Nephron progenitor cell (in vitro differentiated cells): ENCODE results near the gene CACNA2D2.

ENCODE experiments used
- DNase-seq: peaks from one replicate; pipeline ENCODE4 v3.0.0; 2021
- H3K27ac Mint-ChIP-seq: 2 replicates; pipeline ENCODE4 v1.8.0; 2021; ENCODE audit warnings: mild to moderate bottlenecking, moderate library complexity, mixed read lengths
- H3K27me3 Mint-ChIP-seq: 2 replicates; pipeline ENCODE4 v1.8.0; 2021; ENCODE audit warnings: mild to moderate bottlenecking, low read depth, mixed read lengths; ENCODE audit not compliant: poor library complexity
- H3K36me3 Mint-ChIP-seq: 2 replicates; pipeline ENCODE4 v1.8.0; 2021; ENCODE audit warnings: low read depth, mixed read lengths
- H3K4me1 Mint-ChIP-seq: 2 replicates; pipeline ENCODE4 v1.8.0; 2021; ENCODE audit warnings: mixed read lengths
- H3K4me3 Mint-ChIP-seq: 2 replicates; pipeline ENCODE4 v1.8.0; 2021; ENCODE audit warnings: mild to moderate bottlenecking, moderate library complexity, mixed read lengths
- H3K9me3 Mint-ChIP-seq: 2 replicates; pipeline ENCODE4 v1.8.0; 2021; ENCODE audit warnings: mild to moderate bottlenecking, moderate library complexity, mixed read lengths
- CTCF ChIP-seq: fragments of 200-600 bp; sonication (generic); IDR thresholded peaks from 2 replicates; pipeline ENCODE4 v1.5.0; 2021; ENCODE audit warnings: antibody characterized with exemption

CACNA2D2 gene

DNA sequence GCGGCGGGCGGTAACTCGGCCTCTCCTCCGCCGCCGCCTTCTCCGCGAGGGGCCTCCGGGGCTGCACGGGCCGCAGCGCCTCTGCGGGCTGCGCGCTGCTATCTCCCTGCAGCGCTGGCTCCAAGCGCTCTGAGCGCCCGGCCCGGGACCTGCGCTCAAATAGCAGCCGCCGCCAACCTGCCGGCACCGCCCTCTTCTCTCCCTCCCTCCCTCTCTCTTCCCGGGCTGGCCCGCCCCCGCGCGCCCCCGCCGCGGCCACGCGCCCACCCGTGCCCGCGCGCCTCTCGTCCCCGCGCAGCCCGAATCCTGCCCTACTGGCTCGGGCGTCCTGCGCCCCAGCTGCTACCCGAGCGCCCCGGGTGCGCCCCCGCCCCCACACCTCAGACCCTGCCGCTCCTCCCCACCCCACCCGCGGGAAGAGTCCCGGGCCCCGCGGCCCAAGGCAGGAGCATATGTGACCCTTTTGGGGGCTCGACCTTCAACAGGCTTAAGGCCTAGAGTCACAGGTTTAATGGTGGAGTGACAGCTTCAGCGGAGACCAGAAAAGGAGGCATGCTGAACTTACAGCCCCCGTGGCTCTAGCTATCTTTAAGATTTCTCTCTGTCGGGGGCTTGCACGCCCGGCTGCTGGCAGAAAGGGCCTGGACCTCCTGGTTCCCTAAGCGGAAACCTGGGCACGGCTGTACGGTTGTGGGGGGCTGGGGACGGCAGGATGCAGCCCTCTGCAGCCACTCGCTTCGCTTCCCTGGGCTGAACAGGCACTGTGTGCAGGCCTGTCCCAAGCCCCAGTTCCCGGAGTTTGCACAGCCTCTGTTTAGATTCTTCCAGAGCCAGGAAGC, at the start of gene CACNA2D2:
CACNA2D2 (minus strand) TSS at position 131 of the 839 bp plus-strand sequence. CDS start 211 bp downstream, outside the sequence.
- DNase-seq: peak; percentile 83
- Mint-ChIP-seq H3K36me3 (no peaks in the 10 kb centered on the region), H3K4me3 (peak within 1 kb of the TSS; percentile 81), H3K27ac (no peak within 1 kb of the TSS), H3K27me3 (peaks cover 83% of the 10 kb centered on the region), H3K4me1 (peaks cover 25% of the 10 kb centered on the region), H3K9me3 (no peaks in the 10 kb centered on the region)
- TF ChIP-seq CTCF: no peak

GRCh38 chr3:50552598-50552997, 49.2 kb upstream of the CACNA2D2 start:
- no peak overlapping the region for H3K4me3 Mint-ChIP-seq
- no peak for TF ChIP-seq CTCF

DNA sequence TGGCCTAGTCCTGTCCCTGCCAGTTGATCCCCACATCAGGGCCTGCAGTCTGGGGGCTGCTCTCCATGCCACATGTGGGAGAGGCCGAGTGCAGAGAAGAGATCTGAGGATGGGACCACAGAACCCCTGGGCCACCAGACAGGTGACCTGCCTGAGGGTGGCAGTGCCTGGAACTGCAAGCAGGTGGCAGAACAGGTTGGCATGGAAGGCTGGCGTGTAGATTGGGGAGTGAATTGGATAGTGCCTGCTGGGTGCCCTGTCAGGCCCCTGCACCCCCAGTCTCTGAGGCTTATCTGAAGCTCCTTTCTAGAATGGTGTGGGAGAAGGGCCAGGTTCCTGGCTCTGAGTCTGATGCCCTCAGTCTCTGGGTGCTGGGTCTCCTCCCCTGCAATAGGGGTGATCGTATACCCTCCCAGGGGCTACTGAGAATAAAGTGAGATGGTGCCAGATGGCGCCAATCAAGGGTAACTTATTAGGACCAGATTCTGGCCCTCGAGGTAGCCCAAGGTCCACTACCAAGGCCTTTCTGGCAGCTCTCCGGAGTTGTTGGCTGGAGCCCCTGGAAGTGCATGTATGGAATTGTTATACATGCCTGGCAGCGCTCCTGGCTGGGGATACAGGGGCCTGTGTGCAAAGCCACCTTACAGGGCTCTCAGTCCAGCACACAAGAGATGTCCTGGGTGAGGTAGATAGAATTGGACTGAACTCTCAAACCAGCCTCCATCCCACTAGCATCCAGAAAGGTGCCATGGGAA, 48.4 kb upstream of the CACNA2D2 start:
- H3K4me3 Mint-ChIP-seq: no peak overlapping the region
- H3K27ac Mint-ChIP-seq: no peak overlapping the region
- no peaks in the 10 kb centered on the region for H3K36me3 Mint-ChIP-seq
- H3K27me3 Mint-ChIP-seq: peaks cover 11% of the 10 kb centered on the region
- peaks cover 30% of the 10 kb centered on the region for H3K4me1 Mint-ChIP-seq
- no peak for TF ChIP-seq CTCF
- H3K9me3 Mint-ChIP-seq: no peaks in the 10 kb centered on the region
- DNase-seq: no peak

More at GRCh38 chr3:50552598-50552997, 49.2 kb upstream of the CACNA2D2 start:
- Mint-ChIP-seq H3K36me3 (no peaks in the 10 kb centered on the region), H3K27ac (no peak overlapping the region), H3K9me3 (no peaks in the 10 kb centered on the region), H3K4me1 (peaks cover 30% of the 10 kb centered on the region), H3K27me3 (peaks cover 8% of the 10 kb centered on the region)
- DNase-seq: no peak

- H3K27ac Mint-ChIP-seq: no peak overlapping the region
- H3K9me3 Mint-ChIP-seq: no peaks in the 10 kb centered on the region
- no peak for DNase-seq
- H3K4me1 Mint-ChIP-seq: peaks cover 30% of the 10 kb centered on the region
- no peaks in the 10 kb centered on the region for H3K36me3 Mint-ChIP-seq
- TF ChIP-seq CTCF: no peak
- H3K27me3 Mint-ChIP-seq: peaks cover 11% of the 10 kb centered on the region
- no peak overlapping the region for H3K4me3 Mint-ChIP-seq
Measured at GRCh38 chr3:50551054-50551659, 47.7 kb upstream of the CACNA2D2 start.

GRCh38 chr3:50550079-50550736, 46.8 kb upstream of the CACNA2D2 start:
- H3K4me1 Mint-ChIP-seq: peaks cover 22% of the 10 kb centered on the region
- peak; percentile 75 for TF ChIP-seq CTCF
- peak; percentile 86 for DNase-seq

More at GRCh38 chr3:50550079-50550736, 46.8 kb upstream of the CACNA2D2 start:
- no peaks in the 10 kb centered on the region for H3K36me3 Mint-ChIP-seq
- no peak overlapping the region for H3K4me3 Mint-ChIP-seq
- no peaks in the 10 kb centered on the region for H3K9me3 Mint-ChIP-seq
- H3K27me3 Mint-ChIP-seq: peaks cover 15% of the 10 kb centered on the region
- no peak overlapping the region for H3K27ac Mint-ChIP-seq
